Activated CD4-positive, alpha-beta memory T cell treated with anti-CD3 and anti-CD28 coated beads, Interleukin-2, amount 10 ng/mL, durations not matched to agents 7 days and 5 days (primary cell): Measurements from ENCODE around the gene POR. TPM values are rescaled to one million over a fixed set of nuclear protein-coding genes. Genes with fewer than 3 reads are reported as not detected.

ENCODE experiments used
- CTCF ChIA-PET: fragments of 350-600 bp; sonication (Branson Sonifier 250); formaldehyde crosslinking; loops from one replicate; lab custom pipeline; 2021; ENCODE audit warnings: antibody characterized with exemption, inconsistent platforms; lab: Charles Lee
- POLR2A ChIA-PET: fragments of 350-600 bp; sonication (Branson Sonifier 250); formaldehyde crosslinking; loops from one replicate; lab custom pipeline; 2021; ENCODE audit warnings: antibody characterized with exemption; lab: Charles Lee
- DNase-seq: peaks from one replicate; pipeline ENCODE4 v3.0.0-alpha.2; 2020
- H3K27ac Mint-ChIP-seq: one replicate; pipeline ENCODE4 v1.8.0; 2021; ENCODE audit warnings: mild to moderate bottlenecking, mixed read lengths
- H3K27me3 Mint-ChIP-seq: one replicate; pipeline ENCODE4 v1.8.0; 2021; ENCODE audit warnings: mixed read lengths
- H3K36me3 Mint-ChIP-seq: one replicate; pipeline ENCODE4 v1.8.0; 2021; ENCODE audit warnings: low read depth, mixed read lengths
- H3K4me1 Mint-ChIP-seq: one replicate; pipeline ENCODE4 v1.8.0; 2021; ENCODE audit warnings: mixed read lengths
- H3K4me3 Mint-ChIP-seq: one replicate; pipeline ENCODE4 v1.8.0; 2021; ENCODE audit warnings: mild to moderate bottlenecking, mixed read lengths
- H3K9me3 Mint-ChIP-seq: one replicate; pipeline ENCODE4 v1.8.0; 2021; ENCODE audit warnings: mixed read lengths
- total RNA-seq, 2 experiments: library from RNA; stranded (reverse); gene quantifications; one replicate each; pipeline ENCODE4 v1.2.3, GENCODE V29; 2021

Gene POR
- total RNA-seq, 2 experiments from 2014 or later = 34.0 to 45.3 TPM

DNA sequence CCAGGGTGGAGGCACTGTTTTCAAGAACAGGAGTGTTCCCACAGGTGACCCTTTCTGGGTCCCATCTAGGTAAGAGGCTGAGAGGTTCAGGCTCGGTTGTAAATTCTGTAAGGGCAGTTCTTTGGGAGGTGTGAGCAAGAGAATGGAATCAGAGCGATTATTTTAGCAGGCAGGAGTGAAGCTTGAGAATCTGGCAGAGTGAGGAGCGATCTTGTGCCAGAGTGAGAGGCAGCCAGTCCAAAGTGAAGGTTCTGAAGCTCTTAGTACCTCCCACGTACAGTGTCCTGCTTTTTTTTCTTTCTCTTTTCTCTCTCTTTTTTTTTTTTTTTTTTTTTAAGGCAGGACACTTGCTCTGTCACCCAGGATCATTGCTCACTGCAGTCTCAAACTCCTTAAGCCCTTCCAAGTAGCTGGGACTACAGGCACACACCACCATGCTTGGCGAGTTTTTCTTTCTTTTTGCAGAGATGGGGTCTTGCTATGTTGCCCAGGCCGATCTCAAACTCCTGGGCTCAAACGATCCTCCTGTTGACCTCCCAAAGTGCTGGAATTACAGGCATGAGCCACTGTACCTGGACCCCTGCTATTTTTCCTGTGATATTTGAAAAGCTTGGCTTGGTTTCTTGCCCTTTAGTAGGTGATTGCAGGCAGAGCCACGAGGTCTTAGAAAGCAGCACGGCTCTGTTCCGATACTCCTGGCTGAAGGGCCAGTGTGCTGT lies 10.9 kb downstream of the POR start:
- no peaks in the 10 kb centered on the region for H3K9me3 Mint-ChIP-seq
- no peak for DNase-seq
- H3K4me3 Mint-ChIP-seq = no peak overlapping the region
- ChIA-PET CTCF (interaction anchor here (0.6 kb wide), 1 partner anchor 35 kb away, joined by 3 read pairs; no protein-coding TSS in a partner anchor), POLR2A (interaction anchor here (1.5 kb wide), 1 partner anchor 12 kb away, joined by 5 read pairs; no protein-coding TSS in a partner anchor)
- no peaks in the 10 kb centered on the region for H3K4me1 Mint-ChIP-seq
- no peak overlapping the region for H3K27ac Mint-ChIP-seq
- no peaks in the 10 kb centered on the region for H3K36me3 Mint-ChIP-seq
- H3K27me3 Mint-ChIP-seq = no peaks in the 10 kb centered on the region

- no peaks in the 10 kb centered on the region for H3K36me3 Mint-ChIP-seq
- no peaks in the 10 kb centered on the region for H3K27me3 Mint-ChIP-seq
- H3K9me3 Mint-ChIP-seq = no peaks in the 10 kb centered on the region
- ChIA-PET CTCF (no interaction called here), POLR2A (interaction anchor here (1.6 kb wide), 1 partner anchor 13 kb away, joined by 4 read pairs; no protein-coding TSS in a partner anchor)
- no peak overlapping the region for H3K27ac Mint-ChIP-seq
- no peak overlapping the region for H3K4me3 Mint-ChIP-seq
- no peak for DNase-seq
- no peaks in the 10 kb centered on the region for H3K4me1 Mint-ChIP-seq
Observed at GRCh38 chr7:75928568-75928914, 13.6 kb downstream of the POR start.

DNA sequence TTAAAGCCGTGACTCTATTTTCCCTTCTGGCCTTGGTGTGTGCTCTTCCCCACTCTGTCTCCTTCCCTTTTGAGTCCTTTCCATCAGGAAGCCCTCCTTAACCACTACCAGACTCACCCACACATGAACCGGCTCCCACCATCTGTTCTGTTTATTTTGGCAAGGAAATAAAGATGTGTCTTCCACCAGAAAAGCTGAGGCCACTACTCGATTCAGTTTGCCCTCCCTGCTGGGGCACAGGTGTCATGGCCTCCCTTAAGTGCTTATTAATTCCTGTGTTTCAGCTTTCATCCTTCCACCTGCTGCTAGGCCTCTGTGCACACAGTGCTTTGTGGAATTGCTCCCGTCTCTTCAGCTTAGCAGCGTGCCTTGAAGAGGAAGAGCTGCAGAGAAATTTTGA lies 16.7 kb downstream of the POR start:
- CTCF ChIA-PET = interaction anchor here (1.2 kb wide), 1 partner anchor 89 kb away, joined by 4 read pairs; no protein-coding TSS in a partner anchor
- no peak overlapping the region for H3K27ac Mint-ChIP-seq
- POLR2A ChIA-PET = no interaction called here

DNA sequence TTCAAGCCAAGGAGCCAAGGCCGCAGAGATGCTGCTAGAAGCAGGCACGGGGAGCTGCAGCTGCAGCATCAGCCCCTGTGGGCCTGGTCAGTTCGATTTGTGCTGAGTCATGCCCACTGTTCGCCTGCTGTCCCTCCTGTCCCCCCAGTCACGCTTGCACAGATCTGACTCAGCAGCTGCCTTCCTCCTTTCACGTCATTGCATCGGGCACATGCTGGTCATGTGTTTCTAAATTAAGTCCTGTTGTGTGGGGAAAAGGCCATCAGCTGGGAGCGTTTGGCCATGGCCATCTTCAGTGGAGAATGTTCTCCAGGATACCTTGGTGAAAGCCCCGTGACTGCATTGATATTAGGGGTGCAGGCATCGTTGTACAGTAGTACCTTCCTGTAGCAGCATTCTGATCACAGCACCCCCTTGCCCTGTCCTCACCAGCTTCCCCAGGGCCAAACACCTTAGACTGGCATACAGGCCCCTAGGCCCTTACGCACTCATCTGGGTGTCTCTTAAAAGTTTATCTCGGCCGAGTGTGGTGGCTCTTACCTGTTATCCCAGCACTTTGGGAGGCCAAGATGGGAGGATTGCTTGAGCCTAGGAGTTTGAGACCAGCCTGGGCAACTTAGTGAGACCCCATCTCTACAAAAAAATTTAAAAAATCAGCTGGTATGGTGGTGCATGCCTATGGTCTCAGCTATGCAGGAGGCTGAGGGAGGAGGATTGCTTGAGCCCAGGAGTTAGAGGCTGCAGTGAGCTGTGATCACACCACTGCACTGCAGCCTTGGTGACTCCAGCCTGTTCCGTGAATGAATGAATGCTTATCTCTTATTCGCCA lies 23.2 kb downstream of the POR start:
- no peak for DNase-seq
- no peak overlapping the region for H3K27ac Mint-ChIP-seq
- POLR2A ChIA-PET = no interaction called here
- no peaks in the 10 kb centered on the region for H3K9me3 Mint-ChIP-seq
- H3K4me3 Mint-ChIP-seq = no peak overlapping the region
- no peaks in the 10 kb centered on the region for H3K27me3 Mint-ChIP-seq
- H3K4me1 Mint-ChIP-seq = no peaks in the 10 kb centered on the region
- H3K36me3 Mint-ChIP-seq = no peaks in the 10 kb centered on the region
- CTCF ChIA-PET = no interaction called here

More for the DNA sequence above, 16.7 kb downstream of the POR start:
- Mint-ChIP-seq H3K27me3 (no peaks in the 10 kb centered on the region), H3K9me3 (no peaks in the 10 kb centered on the region), H3K36me3 (no peaks in the 10 kb centered on the region), H3K4me1 (no peaks in the 10 kb centered on the region), H3K4me3 (no peak overlapping the region)
- DNase-seq = no peak

DNA sequence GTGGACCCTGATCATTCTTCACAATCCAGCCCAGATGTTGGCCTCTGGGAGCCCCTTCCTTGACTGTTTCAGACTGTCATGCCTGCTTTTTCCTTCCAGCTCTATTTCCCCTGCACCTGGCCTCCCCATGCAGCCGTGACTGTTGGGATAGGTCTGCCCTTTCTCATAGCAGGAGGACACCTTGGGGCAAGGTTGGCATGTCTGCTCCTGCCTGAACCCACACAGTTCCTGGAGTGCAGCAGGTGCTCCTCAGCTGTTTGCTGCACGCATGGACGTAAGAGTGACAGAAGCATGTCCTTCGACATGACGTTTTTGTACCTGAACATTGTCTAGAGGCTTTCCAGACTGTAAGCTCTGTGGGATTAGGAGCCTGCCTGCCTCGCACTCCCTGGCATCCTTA lies 24.0 kb downstream of the POR start:
- no peaks in the 10 kb centered on the region for H3K4me1 Mint-ChIP-seq
- CTCF ChIA-PET = no interaction called here
- POLR2A ChIA-PET = no interaction called here
- H3K36me3 Mint-ChIP-seq = no peaks in the 10 kb centered on the region
- H3K27me3 Mint-ChIP-seq = no peaks in the 10 kb centered on the region
- H3K27ac Mint-ChIP-seq = no peak overlapping the region
- no peaks in the 10 kb centered on the region for H3K9me3 Mint-ChIP-seq
- DNase-seq = no peak
- no peak overlapping the region for H3K4me3 Mint-ChIP-seq

- H3K27me3 Mint-ChIP-seq = no peaks in the 10 kb centered on the region
- H3K27ac Mint-ChIP-seq = no peak overlapping the region
- H3K4me1 Mint-ChIP-seq = peaks cover 17% of the 10 kb centered on the region
- DNase-seq = no peak
- H3K9me3 Mint-ChIP-seq = no peaks in the 10 kb centered on the region
- CTCF ChIA-PET = no interaction called here
- no peak overlapping the region for H3K4me3 Mint-ChIP-seq
- POLR2A ChIA-PET = no interaction called here
- H3K36me3 Mint-ChIP-seq = no peaks in the 10 kb centered on the region
Observed at GRCh38 chr7:75943864-75944263, 28.9 kb downstream of the POR start.

GRCh38 chr7:75944507-75944906 lies 29.6 kb downstream of the POR start:
- Mint-ChIP-seq H3K27me3 (no peaks in the 10 kb centered on the region), H3K4me3 (no peak overlapping the region), H3K9me3 (no peaks in the 10 kb centered on the region), H3K4me1 (peaks cover 17% of the 10 kb centered on the region), H3K36me3 (no peaks in the 10 kb centered on the region), H3K27ac (no peak overlapping the region)
- POLR2A ChIA-PET = no interaction called here
- CTCF ChIA-PET = no interaction called here
- no peak for DNase-seq

DNA sequence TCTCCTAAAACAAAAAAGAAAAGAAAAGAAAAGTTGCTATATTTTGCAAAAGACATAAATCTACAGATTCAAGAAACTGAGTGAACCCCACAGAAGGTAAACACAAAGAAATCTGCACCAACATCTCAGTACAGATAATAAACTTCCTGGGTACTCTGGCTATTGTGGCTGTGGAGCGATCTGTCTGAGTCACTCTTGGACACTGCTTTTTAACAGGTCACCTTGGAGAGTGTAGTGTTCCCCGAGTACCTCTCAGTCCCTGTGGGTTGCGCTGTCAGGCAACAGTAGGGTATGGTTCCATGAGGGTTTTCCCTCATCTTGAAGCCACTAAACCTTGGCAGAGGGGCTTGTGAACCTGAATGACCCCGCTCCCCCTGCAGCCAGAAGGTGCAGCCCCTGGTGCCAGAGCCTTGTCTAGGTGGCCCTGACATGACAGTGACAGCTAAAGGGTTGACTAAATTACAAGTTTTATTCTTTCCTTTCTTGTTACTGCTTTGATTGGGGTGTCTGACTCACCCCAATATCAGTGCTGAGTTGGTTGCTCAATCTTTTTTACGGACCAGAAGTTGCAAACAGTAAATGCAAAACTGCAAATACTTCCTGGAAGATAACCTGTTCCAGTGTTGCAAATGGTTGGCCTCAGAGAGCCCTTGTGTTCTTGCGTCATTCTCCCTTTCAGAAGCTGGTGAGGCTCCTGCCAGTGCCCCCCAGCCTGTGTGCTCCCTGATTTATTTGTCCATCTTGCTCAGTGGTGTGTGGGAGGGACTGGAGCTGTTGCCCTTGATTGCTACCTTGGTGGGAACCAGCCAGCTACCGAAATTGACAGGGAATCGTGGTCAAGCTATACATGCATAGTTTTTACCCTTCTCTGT lies 30.6 kb downstream of the POR start:
- Mint-ChIP-seq H3K4me1 (peaks cover 17% of the 10 kb centered on the region), H3K4me3 (no peak overlapping the region), H3K36me3 (no peaks in the 10 kb centered on the region), H3K9me3 (no peaks in the 10 kb centered on the region), H3K27me3 (no peaks in the 10 kb centered on the region), H3K27ac (no peak overlapping the region)
- ChIA-PET POLR2A (no interaction called here), CTCF (no interaction called here)
- no peak for DNase-seq

- DNase-seq = no peak
- POLR2A ChIA-PET = no interaction called here
- Mint-ChIP-seq H3K36me3 (no peaks in the 10 kb centered on the region), H3K4me1 (peaks cover 17% of the 10 kb centered on the region), H3K9me3 (no peaks in the 10 kb centered on the region), H3K27me3 (no peaks in the 10 kb centered on the region), H3K4me3 (no peak overlapping the region), H3K27ac (no peak overlapping the region)
- CTCF ChIA-PET = no interaction called here
Observed at GRCh38 chr7:75946207-75946855, 31.4 kb downstream of the POR start.

GRCh38 chr7:75948179-75948578 lies 33.2 kb downstream of the POR start:
- Mint-ChIP-seq H3K9me3 (no peaks in the 10 kb centered on the region), H3K27ac (no peak overlapping the region)

GRCh38 chr7:75950111-75950681 lies 35.2 kb downstream of the POR start:
- Mint-ChIP-seq H3K9me3 (no peaks in the 10 kb centered on the region), H3K36me3 (peaks cover 4% of the 10 kb centered on the region), H3K4me3 (no peak overlapping the region), H3K27ac (no peak overlapping the region), H3K27me3 (no peaks in the 10 kb centered on the region), H3K4me1 (peaks cover 9% of the 10 kb centered on the region)
- DNase-seq = no peak
- ChIA-PET CTCF (interaction anchor here (0.6 kb wide), 1 partner anchor 82 kb away, joined by 4 read pairs; no protein-coding TSS in a partner anchor), POLR2A (no interaction called here)

More at GRCh38 chr7:75948179-75948578, 33.2 kb downstream of the POR start:
- peaks cover 17% of the 10 kb centered on the region for H3K4me1 Mint-ChIP-seq
- H3K4me3 Mint-ChIP-seq = no peak overlapping the region
- POLR2A ChIA-PET = interaction anchor here (1.2 kb wide), 1 partner anchor 34 kb away, joined by 3 read pairs; the partner anchor contains the start of gene POR
- H3K36me3 Mint-ChIP-seq = no peaks in the 10 kb centered on the region
- H3K27me3 Mint-ChIP-seq = no peaks in the 10 kb centered on the region
- DNase-seq = no peak
- CTCF ChIA-PET = no interaction called here

DNA sequence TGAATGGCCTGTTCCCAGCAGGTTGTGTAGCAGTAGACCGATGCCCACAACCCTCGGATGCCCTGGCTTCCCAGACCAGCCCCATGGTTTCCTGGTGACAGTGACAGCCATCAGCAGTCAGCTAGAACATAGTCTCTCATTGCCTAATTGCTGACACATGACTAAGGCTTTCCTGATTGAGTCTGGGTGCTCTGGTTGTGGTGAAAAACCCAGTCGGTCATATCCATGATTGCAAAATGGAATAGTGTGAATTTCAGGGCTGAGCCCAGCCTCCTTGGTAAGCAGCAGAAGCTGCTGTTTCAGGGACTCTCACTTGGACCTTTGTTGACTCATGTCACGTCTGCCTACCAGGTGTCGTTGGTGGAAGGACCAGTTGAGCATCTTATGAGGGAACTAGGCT lies 36.6 kb downstream of the POR start:
- ChIA-PET CTCF (no interaction called here), POLR2A (no interaction called here)
- H3K9me3 Mint-ChIP-seq = no peaks in the 10 kb centered on the region
- H3K27me3 Mint-ChIP-seq = no peaks in the 10 kb centered on the region
- no peak for DNase-seq
- peaks cover 7% of the 10 kb centered on the region for H3K36me3 Mint-ChIP-seq
- no peak overlapping the region for H3K4me3 Mint-ChIP-seq
- H3K27ac Mint-ChIP-seq = no peak overlapping the region
- H3K4me1 Mint-ChIP-seq = no peaks in the 10 kb centered on the region
